D341Med (cell line): Measurements from ENCODE around the gene SLC29A3.

Experiments used
- DNase-seq: peaks from one replicate; pipeline ENCODE4 v3.0.0; 2012; ENCODE audit warnings: low spot score

Gene SLC29A3

GRCh38 chr10:71371750-71372166, 52.7 kb downstream of the SLC29A3 start:
- no peak for DNase-seq

- DNase-seq = no peak
Measured at GRCh38 chr10:71372882-71373495, 53.9 kb downstream of the SLC29A3 start.

GRCh38 chr10:71374481-71375233, 55.6 kb downstream of the SLC29A3 start:
- no peak for DNase-seq

- DNase-seq = no peak
Measured at GRCh38 chr10:71375952-71376351, 56.9 kb downstream of the SLC29A3 start.

GRCh38 chr10:71378336-71379117, 59.5 kb downstream of the SLC29A3 start:
- no peak for DNase-seq

- DNase-seq = no peak
Measured at GRCh38 chr10:71379118-71379766, 60.2 kb downstream of the SLC29A3 start.

- no peak for DNase-seq
Measured at GRCh38 chr10:71380841-71381240, 61.8 kb downstream of the SLC29A3 start.

GRCh38 chr10:71381611-71382010, 62.6 kb downstream of the SLC29A3 start:
- DNase-seq = peak; percentile 70

GRCh38 chr10:71382028-71382427, 63.0 kb downstream of the SLC29A3 start:
- no peak for DNase-seq

GRCh38 chr10:71382757-71383156, 63.7 kb downstream of the SLC29A3 start:
- no peak for DNase-seq

- peak; percentile 73 for DNase-seq
Measured at GRCh38 chr10:71383972-71384687, 65.1 kb downstream of the SLC29A3 start.

GRCh38 chr10:71388171-71388570, 69.1 kb downstream of the SLC29A3 start:
- DNase-seq = no peak

GRCh38 chr10:71388583-71389310, 69.7 kb downstream of the SLC29A3 start:
- DNase-seq = no peak

GRCh38 chr10:71389768-71390460, 70.9 kb downstream of the SLC29A3 start:
- no peak for DNase-seq

GRCh38 chr10:71390461-71390835, 71.4 kb downstream of the SLC29A3 start:
- DNase-seq = no peak

- no peak for DNase-seq
Measured at GRCh38 chr10:71390921-71391690, 72.0 kb downstream of the SLC29A3 start.

- no peak for DNase-seq
Measured at GRCh38 chr10:71391701-71392100, 72.6 kb downstream of the SLC29A3 start.

- DNase-seq = no peak
Measured at GRCh38 chr10:71392292-71392691, 73.2 kb downstream of the SLC29A3 start.
